WTC11 (cell line): ENCODE measurements around the gene CACNA2D4. TPM values are rescaled to one million over a fixed set of nuclear protein-coding genes. Genes with fewer than 3 reads are reported as not detected.
A peak's percentile ranks its signal among the peaks of the same experiment; 100 is the strongest.

Source experiments
- ATAC-seq: fragments of 200-7000 bp; cut with Tn5 transposase; 2 replicates; pipeline ENCODE4 v1.10.0; 2021; ENCODE audit warnings: mild to moderate bottlenecking, moderate library complexity
- CTCF ChIA-PET: fragments of 300-600 bp; sonication (Branson Sonifier 250); formaldehyde crosslinking; loops from one replicate; lab custom pipeline; 2021; ENCODE audit warnings: antibody characterized with exemption; lab: Charles Lee
- POLR2A ChIA-PET: fragments of 350-600 bp; sonication (Branson Sonifier 250); formaldehyde crosslinking; loops from one replicate; lab custom pipeline; 2021; ENCODE audit warnings: antibody characterized with exemption; lab: Charles Lee
- DNase-seq: peaks from one replicate; pipeline ENCODE4 v3.0.0; 2021; ENCODE audit warnings: low spot score
- H3K27ac Mint-ChIP-seq: 2 replicates; pipeline ENCODE4 v1.8.0; 2021; ENCODE audit warnings: mixed read lengths
- H3K27me3 Mint-ChIP-seq: 2 replicates; pipeline ENCODE4 v1.8.0; 2021; ENCODE audit warnings: low read depth, mild to moderate bottlenecking, moderate library complexity, mixed read lengths
- H3K36me3 Mint-ChIP-seq: 2 replicates; pipeline ENCODE4 v1.8.0; 2021; ENCODE audit warnings: mixed read lengths
- H3K4me1 Mint-ChIP-seq: 2 replicates; pipeline ENCODE4 v1.8.0; 2022; ENCODE audit warnings: mixed read lengths
- H3K4me3 Mint-ChIP-seq: 2 replicates; pipeline ENCODE4 v1.8.0; 2021; ENCODE audit warnings: mild to moderate bottlenecking, moderate library complexity, mixed read lengths
- H3K9me3 Mint-ChIP-seq: 2 replicates; pipeline ENCODE4 v1.8.0; 2021; ENCODE audit warnings: mixed read lengths
- EMX1 ChIP-seq: fragments of 250-450 bp; sonication (Bioruptor Pico); IDR thresholded peaks from 2 replicates; pipeline ENCODE4 v1.8.0; 2021; ENCODE audit warnings: mild to moderate bottlenecking
- ESRRA ChIP-seq: sonication (generic); formaldehyde crosslinking; IDR thresholded peaks from 2 replicates; pipeline ENCODE4 v1.8.1; 2022; ENCODE audit warnings: mild to moderate bottlenecking, missing genetic modification reagents, borderline replicate concordance
- ETV6 ChIP-seq: sonication (generic); formaldehyde crosslinking; IDR thresholded peaks from 2 replicates; pipeline ENCODE4 v1.8.1; 2022; ENCODE audit warnings: mild to moderate bottlenecking, missing genetic modification reagents
- FOXK1 ChIP-seq: sonication (generic); formaldehyde crosslinking; IDR thresholded peaks from 2 replicates; pipeline ENCODE4 v1.8.0; 2022; ENCODE audit warnings: mild to moderate bottlenecking, moderate library complexity, missing genetic modification reagents
- NR3C1 ChIP-seq: sonication (generic); formaldehyde crosslinking; conservative IDR thresholded peaks from 2 replicates; pipeline ENCODE4 v1.8.1; 2023; ENCODE audit warnings: low read depth, mild to moderate bottlenecking, missing genetic modification reagents
- OVOL2 ChIP-seq: fragments of 250-450 bp; sonication (Bioruptor Pico); IDR thresholded peaks from 2 replicates; pipeline ENCODE4 v1.9.0; 2021; ENCODE audit warnings: mild to moderate bottlenecking, borderline replicate concordance
- RORB ChIP-seq: fragments of 250-450 bp; sonication (Bioruptor Pico); IDR thresholded peaks from 2 replicates; pipeline ENCODE4 v1.9.0; 2021; ENCODE audit warnings: mild to moderate bottlenecking
- ZNF317 ChIP-seq: sonication (generic); formaldehyde crosslinking; IDR thresholded peaks from 2 replicates; pipeline ENCODE4 v1.8.1; 2023; ENCODE audit warnings: low read depth, mild to moderate bottlenecking, moderate library complexity, missing genetic modification reagents, borderline replicate concordance
- ZNF423 ChIP-seq: fragments of 250-450 bp; sonication (Bioruptor Pico); IDR thresholded peaks from 2 replicates; pipeline ENCODE4 v2.1.2; 2022; ENCODE audit warnings: mild to moderate bottlenecking, moderate library complexity
- total RNA-seq: library from RNA; stranded (reverse); gene quantifications from 3 replicates; pipeline ENCODE4 v1.2.3, GENCODE V29; 2021
- TF ChIP-seq, protein P1 (sequence below): sonication (generic); formaldehyde crosslinking; conservative IDR thresholded peaks from 2 replicates; pipeline ENCODE4 v1.8.1; 2023; ENCODE audit warnings: mild to moderate bottlenecking, low read depth, missing genetic modification reagents, moderate library complexity
- TF ChIP-seq, protein P2 (sequence below): sonication (generic); formaldehyde crosslinking; IDR thresholded peaks from 2 replicates; pipeline ENCODE4 v1.8.0; 2023; ENCODE audit warnings: missing genetic modification reagents, mild to moderate bottlenecking, borderline replicate concordance
- TF ChIP-seq, protein P3 (sequence below): sonication (generic); formaldehyde crosslinking; IDR thresholded peaks from 2 replicates; pipeline ENCODE4 v1.8.1; 2023; ENCODE audit warnings: mild to moderate bottlenecking, missing genetic modification reagents, borderline replicate concordance
- TF ChIP-seq, protein P4 (sequence below): sonication (generic); formaldehyde crosslinking; IDR thresholded peaks from 2 replicates; pipeline ENCODE4 v1.8.0; 2023; ENCODE audit warnings: mild to moderate bottlenecking, missing genetic modification reagents

CACNA2D4 gene
- total RNA-seq, 1 experiment from 2014 or later: 0.04 TPM

DNA sequence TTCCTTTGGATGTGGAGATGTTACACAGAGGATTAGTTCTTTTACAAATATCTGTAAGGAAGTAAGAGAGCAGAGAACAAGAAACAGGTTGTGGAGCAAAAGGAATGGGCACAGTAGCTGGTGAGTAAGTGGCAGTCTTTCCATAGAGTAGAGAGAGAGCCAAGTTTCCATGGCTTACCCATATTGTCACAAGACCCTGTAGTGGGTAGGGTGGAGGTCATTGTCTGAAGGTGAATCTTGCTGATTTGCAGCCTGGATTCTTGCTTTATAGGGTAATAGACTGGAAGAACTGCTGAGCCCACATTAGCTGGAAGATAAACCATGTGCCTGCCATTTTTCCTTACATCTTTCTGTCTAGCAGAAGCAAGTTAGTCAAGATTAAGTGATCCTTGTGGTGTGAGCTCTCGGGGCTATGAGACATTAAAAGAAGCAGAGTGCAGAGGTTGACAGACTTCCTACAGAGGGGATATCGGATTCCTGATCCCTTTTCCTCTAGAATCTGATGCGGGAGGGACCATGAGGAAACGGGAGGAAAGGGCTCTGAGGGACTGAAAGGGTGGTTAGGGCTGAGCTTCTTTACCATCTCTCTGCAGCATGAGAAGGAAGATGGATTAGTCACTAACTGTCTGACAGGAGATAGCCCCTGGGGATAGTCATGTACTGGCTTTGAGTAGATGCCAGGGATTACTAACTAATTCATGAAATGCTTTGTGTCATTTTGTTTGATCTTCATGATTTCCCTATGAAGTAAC, 142.1 kb downstream of the CACNA2D4 start (continued):
- TF ChIP-seq, protein P1, sequence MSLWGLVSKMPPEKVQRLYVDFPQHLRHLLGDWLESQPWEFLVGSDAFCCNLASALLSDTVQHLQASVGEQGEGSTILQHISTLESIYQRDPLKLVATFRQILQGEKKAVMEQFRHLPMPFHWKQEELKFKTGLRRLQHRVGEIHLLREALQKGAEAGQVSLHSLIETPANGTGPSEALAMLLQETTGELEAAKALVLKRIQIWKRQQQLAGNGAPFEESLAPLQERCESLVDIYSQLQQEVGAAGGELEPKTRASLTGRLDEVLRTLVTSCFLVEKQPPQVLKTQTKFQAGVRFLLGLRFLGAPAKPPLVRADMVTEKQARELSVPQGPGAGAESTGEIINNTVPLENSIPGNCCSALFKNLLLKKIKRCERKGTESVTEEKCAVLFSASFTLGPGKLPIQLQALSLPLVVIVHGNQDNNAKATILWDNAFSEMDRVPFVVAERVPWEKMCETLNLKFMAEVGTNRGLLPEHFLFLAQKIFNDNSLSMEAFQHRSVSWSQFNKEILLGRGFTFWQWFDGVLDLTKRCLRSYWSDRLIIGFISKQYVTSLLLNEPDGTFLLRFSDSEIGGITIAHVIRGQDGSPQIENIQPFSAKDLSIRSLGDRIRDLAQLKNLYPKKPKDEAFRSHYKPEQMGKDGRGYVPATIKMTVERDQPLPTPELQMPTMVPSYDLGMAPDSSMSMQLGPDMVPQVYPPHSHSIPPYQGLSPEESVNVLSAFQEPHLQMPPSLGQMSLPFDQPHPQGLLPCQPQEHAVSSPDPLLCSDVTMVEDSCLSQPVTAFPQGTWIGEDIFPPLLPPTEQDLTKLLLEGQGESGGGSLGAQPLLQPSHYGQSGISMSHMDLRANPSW (CRISPR knock-in tag): no peak
- TF ChIP-seq ZNF317 (no peak), OVOL2 (CRISPR knock-in tag) (no peak)
- TF ChIP-seq, protein P2, sequence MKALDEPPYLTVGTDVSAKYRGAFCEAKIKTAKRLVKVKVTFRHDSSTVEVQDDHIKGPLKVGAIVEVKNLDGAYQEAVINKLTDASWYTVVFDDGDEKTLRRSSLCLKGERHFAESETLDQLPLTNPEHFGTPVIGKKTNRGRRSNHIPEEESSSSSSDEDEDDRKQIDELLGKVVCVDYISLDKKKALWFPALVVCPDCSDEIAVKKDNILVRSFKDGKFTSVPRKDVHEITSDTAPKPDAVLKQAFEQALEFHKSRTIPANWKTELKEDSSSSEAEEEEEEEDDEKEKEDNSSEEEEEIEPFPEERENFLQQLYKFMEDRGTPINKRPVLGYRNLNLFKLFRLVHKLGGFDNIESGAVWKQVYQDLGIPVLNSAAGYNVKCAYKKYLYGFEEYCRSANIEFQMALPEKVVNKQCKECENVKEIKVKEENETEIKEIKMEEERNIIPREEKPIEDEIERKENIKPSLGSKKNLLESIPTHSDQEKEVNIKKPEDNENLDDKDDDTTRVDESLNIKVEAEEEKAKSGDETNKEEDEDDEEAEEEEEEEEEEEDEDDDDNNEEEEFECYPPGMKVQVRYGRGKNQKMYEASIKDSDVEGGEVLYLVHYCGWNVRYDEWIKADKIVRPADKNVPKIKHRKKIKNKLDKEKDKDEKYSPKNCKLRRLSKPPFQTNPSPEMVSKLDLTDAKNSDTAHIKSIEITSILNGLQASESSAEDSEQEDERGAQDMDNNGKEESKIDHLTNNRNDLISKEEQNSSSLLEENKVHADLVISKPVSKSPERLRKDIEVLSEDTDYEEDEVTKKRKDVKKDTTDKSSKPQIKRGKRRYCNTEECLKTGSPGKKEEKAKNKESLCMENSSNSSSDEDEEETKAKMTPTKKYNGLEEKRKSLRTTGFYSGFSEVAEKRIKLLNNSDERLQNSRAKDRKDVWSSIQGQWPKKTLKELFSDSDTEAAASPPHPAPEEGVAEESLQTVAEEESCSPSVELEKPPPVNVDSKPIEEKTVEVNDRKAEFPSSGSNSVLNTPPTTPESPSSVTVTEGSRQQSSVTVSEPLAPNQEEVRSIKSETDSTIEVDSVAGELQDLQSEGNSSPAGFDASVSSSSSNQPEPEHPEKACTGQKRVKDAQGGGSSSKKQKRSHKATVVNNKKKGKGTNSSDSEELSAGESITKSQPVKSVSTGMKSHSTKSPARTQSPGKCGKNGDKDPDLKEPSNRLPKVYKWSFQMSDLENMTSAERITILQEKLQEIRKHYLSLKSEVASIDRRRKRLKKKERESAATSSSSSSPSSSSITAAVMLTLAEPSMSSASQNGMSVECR (CRISPR knock-in tag): no peak

DNA sequence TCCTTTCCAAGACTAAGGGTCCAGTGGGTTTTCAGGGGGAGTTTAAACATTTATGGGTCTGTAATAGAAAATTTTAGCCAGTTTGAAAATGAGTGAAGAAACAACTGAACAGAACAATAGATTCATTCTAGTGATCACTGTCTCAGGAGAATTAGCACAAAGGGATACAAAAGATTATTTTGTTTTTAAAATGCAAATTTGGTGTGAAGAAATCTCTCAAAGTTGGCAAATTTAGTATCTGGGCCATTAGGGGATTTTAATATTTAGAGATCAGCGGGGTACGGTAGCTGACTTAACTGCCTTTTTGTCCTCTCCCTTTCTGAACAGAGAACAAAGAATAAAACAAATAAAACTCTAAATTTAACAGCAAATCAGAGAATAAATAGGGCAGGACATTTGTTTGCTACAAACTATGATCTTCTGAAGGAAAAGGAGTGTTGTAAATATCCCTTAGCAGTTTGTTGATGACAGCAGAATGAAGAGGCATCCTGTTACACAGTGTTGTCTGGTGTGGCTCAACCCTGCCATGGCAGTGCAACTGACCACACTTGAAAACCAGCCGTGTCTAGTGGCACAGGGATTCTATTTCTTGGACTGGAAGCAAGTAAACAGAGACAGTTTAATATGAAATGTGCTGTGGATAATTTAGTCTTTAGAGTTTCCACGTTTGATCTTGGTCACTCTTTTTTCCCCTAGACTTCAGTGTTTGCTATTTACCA, 144.4 kb downstream of the CACNA2D4 start:
- Mint-ChIP-seq H3K36me3 (peaks cover 7% of the 10 kb centered on the region; the same call in 1 of the 2 replicates), H3K4me1 (peaks cover 26% of the 10 kb centered on the region), H3K27me3 (no peaks in the 10 kb centered on the region), H3K9me3 (no peaks in the 10 kb centered on the region), H3K27ac (peak overlapping the region; percentile 66; the same call in 1 of the 2 replicates), H3K4me3 (no peak overlapping the region)
- DNase-seq (no peak), ATAC-seq (no peak)
- CTCF ChIA-PET: no interaction called here
- POLR2A ChIA-PET: no interaction called here
- TF ChIP-seq ZNF423 (CRISPR knock-in tag) (no peak), FOXK1 (CRISPR knock-in tag) (no peak), RORB (no peak), EMX1 (no peak), NR3C1 (CRISPR knock-in tag) (no peak), ETV6 (CRISPR knock-in tag) (no peak), ESRRA (CRISPR knock-in tag) (no peak)
- TF ChIP-seq, protein P2 (CRISPR knock-in tag): no peak
- TF ChIP-seq, protein P3, sequence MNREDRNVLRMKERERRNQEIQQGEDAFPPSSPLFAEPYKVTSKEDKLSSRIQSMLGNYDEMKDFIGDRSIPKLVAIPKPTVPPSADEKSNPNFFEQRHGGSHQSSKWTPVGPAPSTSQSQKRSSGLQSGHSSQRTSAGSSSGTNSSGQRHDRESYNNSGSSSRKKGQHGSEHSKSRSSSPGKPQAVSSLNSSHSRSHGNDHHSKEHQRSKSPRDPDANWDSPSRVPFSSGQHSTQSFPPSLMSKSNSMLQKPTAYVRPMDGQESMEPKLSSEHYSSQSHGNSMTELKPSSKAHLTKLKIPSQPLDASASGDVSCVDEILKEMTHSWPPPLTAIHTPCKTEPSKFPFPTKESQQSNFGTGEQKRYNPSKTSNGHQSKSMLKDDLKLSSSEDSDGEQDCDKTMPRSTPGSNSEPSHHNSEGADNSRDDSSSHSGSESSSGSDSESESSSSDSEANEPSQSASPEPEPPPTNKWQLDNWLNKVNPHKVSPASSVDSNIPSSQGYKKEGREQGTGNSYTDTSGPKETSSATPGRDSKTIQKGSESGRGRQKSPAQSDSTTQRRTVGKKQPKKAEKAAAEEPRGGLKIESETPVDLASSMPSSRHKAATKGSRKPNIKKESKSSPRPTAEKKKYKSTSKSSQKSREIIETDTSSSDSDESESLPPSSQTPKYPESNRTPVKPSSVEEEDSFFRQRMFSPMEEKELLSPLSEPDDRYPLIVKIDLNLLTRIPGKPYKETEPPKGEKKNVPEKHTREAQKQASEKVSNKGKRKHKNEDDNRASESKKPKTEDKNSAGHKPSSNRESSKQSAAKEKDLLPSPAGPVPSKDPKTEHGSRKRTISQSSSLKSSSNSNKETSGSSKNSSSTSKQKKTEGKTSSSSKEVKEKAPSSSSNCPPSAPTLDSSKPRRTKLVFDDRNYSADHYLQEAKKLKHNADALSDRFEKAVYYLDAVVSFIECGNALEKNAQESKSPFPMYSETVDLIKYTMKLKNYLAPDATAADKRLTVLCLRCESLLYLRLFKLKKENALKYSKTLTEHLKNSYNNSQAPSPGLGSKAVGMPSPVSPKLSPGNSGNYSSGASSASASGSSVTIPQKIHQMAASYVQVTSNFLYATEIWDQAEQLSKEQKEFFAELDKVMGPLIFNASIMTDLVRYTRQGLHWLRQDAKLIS (CRISPR knock-in tag): no peak
- TF ChIP-seq, protein P4, sequence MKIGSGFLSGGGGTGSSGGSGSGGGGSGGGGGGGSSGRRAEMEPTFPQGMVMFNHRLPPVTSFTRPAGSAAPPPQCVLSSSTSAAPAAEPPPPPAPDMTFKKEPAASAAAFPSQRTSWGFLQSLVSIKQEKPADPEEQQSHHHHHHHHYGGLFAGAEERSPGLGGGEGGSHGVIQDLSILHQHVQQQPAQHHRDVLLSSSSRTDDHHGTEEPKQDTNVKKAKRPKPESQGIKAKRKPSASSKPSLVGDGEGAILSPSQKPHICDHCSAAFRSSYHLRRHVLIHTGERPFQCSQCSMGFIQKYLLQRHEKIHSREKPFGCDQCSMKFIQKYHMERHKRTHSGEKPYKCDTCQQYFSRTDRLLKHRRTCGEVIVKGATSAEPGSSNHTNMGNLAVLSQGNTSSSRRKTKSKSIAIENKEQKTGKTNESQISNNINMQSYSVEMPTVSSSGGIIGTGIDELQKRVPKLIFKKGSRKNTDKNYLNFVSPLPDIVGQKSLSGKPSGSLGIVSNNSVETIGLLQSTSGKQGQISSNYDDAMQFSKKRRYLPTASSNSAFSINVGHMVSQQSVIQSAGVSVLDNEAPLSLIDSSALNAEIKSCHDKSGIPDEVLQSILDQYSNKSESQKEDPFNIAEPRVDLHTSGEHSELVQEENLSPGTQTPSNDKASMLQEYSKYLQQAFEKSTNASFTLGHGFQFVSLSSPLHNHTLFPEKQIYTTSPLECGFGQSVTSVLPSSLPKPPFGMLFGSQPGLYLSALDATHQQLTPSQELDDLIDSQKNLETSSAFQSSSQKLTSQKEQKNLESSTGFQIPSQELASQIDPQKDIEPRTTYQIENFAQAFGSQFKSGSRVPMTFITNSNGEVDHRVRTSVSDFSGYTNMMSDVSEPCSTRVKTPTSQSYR: no peak
